K562 (cell line): ENCODE data around the gene LIN28B. TPM values are rescaled to one million over a fixed set of nuclear protein-coding genes. Genes with fewer than 3 reads are reported as not detected.

Experiments
- ZBTB40 ChIP-seq, 2 experiments: fragments of 450-650 bp in 1 of 2; sonication (generic) in 1 of 2; formaldehyde crosslinking in 1 of 2; IDR thresholded peaks; 2 replicates each; pipeline versions ENCODE4 v1.7.1 to v1.9.0; 2016 to 2022; ENCODE audit warnings: inconsistent platforms in 1 of 2, mild to moderate bottlenecking in 1 of 2, missing genetic modification reagents in 1 of 2
- polyA plus RNA-seq, 8 experiments: library from polyadenylated mRNA; depleted of rRNA in 4 of 8; stranded (reverse) in 5 of 8; unstranded in 3 of 8; fragments of >200 nt; fragmentation: Nextera tagmentation in 2 of 8; fragmentation: Illumina TruSeq in 1 of 8; extraction: Ambion mirVana in 2 of 8; extraction: Trizol in 1 of 8; gene quantifications; 2 replicates each; pipeline versions ENCODE4 v1.2.1 to v1.2.3, GENCODE V29; 2011 to 2014; ENCODE audit warnings: inconsistent platforms in 1 of 8, missing spikeins in 1 of 8
- total RNA-seq, 7 experiments: library from RNA; depleted of rRNA in 6 of 7; stranded (reverse); fragments of >200 nt in 6 of 7; fragmentation: Illumina TruSeq in 2 of 7; extraction: Trizol in 2 of 7; gene quantifications; 2 replicates each; pipeline versions ENCODE4 v1.2.1 to v1.2.3, GENCODE V29; 2011 to 2021; ENCODE audit warnings: low replicate concordance in 1 of 7

LIN28B gene
- total and polyA plus RNA-seq, 9 of the 15 experiments (the other 6 are each of a cell fraction or from before 2014, with no cell fraction given) = 20.9 to 77.3 (median 42.1) TPM

GRCh38 chr6:104936766-104937535, 20.0 kb upstream of the LIN28B start (continued):
- TF ChIP-seq ZBTB40 (IDR thresholded peaks at IDR 0.05) = no peak
- no peak for TF ChIP-seq ZBTB40 (CRISPR knock-in tag; IDR thresholded peaks at IDR 0.05)
